Left hindlimb (tissue), 1 donor: ENCODE measurements around the gene TPCN1.

Experiments
- DNase-seq: peaks from one replicate; pipeline ENCODE4 v3.0.0-alpha.2; 2018

TPCN1 gene

DNA sequence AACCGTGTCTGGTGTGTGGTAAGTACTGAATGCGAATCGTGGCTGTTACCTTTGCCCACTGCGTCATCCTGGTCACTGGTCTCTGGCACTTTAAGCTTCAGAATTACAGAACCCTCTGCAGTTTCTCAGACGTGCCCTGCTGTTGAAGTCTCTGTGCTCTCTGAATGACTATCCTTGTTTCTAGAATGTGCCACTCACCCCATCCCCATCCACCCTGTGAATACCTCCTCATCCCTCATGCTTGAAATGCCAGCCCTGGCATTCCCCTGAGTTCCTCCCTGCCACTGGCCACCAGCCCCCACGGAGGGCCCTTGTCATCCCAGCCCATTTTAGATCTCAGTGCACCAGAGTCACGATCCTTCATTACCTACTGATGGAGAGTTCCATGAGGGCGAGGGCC lies 21.3 kb downstream of the TPCN1 start:
- no peak for DNase-seq

DNA sequence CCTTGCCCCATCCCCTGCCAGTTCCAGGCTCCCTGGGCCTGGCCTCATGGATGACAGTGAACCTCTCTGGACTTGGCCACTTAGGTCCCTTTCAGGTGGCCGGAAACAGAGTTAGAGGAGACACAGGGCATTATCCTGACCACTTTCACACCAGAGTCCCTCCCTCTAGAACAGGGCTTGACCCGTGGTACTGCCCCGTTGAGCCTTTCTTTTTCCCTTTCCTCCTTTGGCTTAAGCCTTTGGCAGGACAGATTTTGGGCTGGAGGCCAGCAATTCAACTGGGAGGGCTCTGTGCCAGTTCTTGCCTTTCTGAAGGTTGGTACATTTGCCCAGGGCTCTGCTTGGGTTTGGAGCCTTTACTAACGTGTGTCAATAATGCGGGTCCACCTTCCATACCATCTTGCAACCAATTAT lies 22.8 kb downstream of the TPCN1 start:
- peak; percentile 62 for DNase-seq

GRCh38 chr12:113244478-113244958 lies 23.3 kb downstream of the TPCN1 start:
- DNase-seq: no peak

DNA sequence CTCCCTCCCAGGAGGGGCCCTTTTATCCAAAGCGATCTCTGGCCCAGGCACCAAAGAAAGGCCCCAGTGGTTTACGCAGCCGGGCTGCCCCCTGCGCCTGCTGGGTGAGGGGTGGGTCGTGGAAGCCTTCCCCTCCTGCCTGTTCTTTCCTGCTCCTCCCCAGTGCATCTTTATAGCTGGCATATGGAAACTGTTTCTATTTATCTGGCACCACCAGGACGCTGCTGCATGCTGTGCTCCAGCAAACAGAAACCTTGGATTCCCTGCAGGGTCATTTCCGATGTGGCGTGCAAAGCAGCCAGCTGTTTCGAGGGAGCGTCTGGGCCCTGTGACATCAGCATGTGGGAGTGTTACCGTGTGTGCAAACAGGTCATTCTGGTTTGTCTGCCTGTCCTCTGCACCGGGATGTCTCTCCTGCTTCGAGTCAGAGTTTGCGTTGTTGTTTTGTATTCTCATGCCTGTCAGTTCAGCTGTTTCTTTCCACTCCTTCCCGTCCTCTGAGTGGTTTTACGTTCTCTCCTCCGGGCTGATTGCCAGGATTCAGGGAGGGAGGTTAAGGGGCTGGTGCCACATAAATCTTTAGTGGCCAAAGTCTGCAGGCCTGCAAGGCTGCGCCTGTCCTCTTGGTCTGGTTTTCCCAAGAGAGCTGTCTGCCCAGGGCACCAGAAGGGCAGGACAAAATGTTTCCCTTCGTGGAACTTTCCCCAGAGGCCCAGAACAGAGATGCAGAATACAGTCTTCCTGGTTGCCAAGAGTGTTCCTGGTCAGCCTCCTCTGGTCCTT lies 24.6 kb downstream of the TPCN1 start:
- DNase-seq: peak; percentile 80

GRCh38 chr12:113246478-113247122 lies 25.3 kb downstream of the TPCN1 start:
- no peak for DNase-seq

- no peak for DNase-seq
Measured at GRCh38 chr12:113247123-113248050, 26.1 kb downstream of the TPCN1 start.

- no peak for DNase-seq
Measured at GRCh38 chr12:113248051-113248825, 27.0 kb downstream of the TPCN1 start.

- DNase-seq: no peak
Measured at GRCh38 chr12:113248842-113249435, 27.7 kb downstream of the TPCN1 start.

GRCh38 chr12:113249546-113249945 lies 28.3 kb downstream of the TPCN1 start:
- DNase-seq: no peak

- no peak for DNase-seq
Measured at GRCh38 chr12:113250045-113250444, 28.8 kb downstream of the TPCN1 start.

DNA sequence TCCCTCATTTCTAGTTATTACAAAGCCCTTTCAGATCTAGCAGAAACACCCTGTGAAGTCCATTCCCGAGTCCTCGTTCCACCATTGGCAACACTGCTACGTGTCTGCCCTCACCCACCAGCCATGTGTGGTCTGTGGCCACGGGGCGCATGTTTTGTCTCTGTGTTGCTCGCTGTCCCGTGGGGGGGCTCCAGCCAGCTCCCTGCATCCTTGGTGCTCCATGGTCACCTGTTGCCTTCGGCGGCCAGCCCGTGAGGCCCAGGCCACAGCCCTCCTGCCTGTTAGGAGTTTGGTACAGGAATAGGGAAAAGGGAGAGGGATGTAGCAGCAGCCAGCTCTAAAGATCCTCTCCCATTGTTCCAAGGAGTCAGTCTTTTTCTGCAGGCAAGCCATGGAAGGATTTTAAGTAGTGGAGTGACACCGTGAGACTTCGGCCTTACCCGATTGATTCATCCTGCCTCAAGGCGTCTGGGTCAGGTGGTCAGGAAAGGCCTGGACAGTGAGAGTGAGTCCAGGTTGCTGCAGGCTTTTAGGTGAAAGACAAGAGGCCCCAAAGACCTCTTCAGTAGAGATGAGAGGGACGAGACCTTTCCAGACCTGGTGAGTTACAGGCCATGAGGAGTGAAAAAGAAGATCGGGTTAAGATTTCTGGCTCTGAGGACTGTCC lies 30.3 kb downstream of the TPCN1 start:
- no peak for DNase-seq

GRCh38 chr12:113252494-113252893 lies 31.2 kb downstream of the TPCN1 start:
- no peak for DNase-seq

DNA sequence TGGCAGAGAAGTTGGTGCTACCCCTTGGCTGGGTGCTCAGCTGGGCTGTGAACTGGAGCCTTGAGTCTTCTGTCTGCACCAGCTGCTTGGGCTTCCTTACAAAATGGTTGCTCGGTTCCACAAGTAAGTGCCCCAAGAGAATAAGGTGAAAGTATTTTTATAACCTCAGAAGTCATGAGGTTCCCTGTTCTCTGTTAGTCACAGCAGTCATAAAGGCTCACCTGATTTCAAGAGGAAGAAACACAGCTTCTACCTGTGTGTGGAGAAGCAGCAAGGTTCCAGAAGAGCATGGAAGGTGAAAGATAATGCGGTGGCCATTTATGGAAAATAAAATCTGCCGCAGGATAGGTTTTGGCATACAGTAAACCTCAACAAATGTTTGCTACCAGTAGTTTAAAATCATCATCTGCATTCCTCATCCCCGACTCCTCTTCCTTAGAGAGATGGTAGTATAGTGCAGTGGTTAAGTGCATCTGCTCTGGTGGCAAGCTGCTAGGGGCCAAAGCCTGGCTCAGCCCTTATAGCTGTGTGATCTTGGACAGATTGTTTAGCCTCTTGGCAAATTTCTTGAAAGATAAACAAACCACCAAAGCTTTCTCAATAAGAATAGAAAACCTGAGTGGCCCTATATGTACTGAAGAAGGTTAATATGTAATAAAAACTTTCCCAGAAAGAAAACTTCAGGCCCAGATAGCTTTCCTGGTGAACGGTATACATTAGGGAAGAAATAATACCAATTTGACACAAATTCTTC lies 32.4 kb downstream of the TPCN1 start:
- DNase-seq: no peak

- no peak for DNase-seq
Measured at GRCh38 chr12:113254298-113254697, 33.0 kb downstream of the TPCN1 start.

GRCh38 chr12:113257564-113257963 lies 36.3 kb downstream of the TPCN1 start:
- DNase-seq: no peak

DNA sequence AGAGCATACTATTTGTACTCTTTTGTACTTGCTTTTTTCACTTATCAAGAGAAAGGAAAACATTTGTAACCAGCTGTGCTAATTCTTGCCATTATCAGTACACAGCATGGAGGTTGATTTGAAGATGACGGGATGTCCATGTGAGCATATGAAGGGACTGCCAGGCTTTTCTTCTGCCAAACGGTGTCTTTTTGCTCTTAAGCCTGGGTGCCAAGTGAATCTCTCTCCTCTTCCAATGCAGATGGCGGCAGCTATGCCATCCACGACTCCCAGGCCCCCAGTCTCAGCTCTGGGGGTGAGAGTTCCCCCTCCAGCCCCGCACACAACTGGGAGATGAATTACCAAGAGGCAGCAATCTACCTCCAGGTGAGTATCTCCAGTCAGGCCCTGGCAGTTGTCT lies 38.9 kb downstream of the TPCN1 start:
- no peak for DNase-seq

DNA sequence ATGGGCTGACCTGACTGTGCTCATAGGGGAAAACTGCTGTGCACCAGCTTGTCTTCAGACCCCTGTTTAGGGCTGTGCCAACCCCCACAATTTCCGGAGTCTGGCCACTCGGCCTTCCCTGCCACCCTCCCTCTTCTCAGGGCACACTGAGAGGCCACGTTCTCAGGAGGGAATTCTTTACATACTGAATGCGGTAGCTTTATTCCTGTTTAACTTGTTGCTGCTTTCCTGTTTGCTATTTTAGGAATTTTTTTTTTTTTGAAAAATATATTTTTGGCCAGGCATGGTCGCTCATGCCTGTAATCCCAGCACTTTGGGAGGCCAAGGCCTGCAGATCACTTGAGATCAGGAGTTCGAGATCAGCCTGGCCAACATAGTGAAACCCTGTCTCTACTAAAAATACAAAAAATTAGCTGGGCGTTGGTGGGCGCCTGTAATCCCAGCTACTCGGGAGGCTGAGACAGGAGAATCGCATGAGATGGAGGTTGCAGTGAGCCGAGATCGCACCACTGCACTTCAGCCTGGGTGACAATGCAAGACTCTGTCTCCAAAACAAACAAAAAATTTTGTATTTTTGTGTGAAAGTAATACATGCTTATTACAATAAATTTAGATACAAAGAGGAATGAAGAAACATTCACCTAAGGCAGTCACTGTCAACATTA lies 39.5 kb downstream of the TPCN1 start:
- no peak for DNase-seq

DNA sequence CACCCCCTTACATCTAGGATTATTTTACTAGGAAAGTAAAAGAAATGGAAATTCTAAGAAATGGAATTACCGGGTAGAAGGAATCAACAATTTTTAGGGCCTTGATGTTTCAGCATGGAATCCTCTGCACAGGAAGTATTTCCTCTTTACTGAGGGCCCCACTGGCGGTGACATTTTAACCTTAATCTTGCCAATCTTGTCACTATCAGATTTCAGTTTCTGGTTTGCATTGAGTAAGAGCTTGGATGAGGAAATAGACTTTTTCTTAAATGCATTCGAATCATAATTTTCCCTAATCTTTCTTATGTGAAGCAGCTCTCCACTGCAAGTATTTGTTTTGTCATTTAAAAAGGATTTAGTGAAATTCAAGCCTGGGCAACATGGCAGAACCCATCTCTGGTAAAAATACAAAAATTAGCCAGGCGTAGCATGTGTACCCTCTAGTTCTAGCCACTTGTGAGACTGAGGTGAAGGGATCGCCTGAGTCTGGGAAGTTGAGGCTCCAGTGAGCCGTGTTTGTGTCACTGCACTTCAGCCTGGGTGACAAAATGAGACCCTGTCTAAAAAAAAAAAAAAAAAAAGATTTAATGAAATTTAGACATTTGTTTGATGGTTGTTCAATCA lies 40.7 kb downstream of the TPCN1 start:
- DNase-seq: no peak

- DNase-seq: no peak
Measured at GRCh38 chr12:113262710-113263109, 41.4 kb downstream of the TPCN1 start.
